ENCODE results near the gene MAPK4. TPM values are rescaled to one million over a fixed set of nuclear protein-coding genes. Genes with fewer than 3 reads are reported as not detected.

Gene MAPK4
- total and polyA plus RNA-seq, 7 donors = 0.60 to 16.1 (median 8.8) TPM; not detected in 1

DNA sequence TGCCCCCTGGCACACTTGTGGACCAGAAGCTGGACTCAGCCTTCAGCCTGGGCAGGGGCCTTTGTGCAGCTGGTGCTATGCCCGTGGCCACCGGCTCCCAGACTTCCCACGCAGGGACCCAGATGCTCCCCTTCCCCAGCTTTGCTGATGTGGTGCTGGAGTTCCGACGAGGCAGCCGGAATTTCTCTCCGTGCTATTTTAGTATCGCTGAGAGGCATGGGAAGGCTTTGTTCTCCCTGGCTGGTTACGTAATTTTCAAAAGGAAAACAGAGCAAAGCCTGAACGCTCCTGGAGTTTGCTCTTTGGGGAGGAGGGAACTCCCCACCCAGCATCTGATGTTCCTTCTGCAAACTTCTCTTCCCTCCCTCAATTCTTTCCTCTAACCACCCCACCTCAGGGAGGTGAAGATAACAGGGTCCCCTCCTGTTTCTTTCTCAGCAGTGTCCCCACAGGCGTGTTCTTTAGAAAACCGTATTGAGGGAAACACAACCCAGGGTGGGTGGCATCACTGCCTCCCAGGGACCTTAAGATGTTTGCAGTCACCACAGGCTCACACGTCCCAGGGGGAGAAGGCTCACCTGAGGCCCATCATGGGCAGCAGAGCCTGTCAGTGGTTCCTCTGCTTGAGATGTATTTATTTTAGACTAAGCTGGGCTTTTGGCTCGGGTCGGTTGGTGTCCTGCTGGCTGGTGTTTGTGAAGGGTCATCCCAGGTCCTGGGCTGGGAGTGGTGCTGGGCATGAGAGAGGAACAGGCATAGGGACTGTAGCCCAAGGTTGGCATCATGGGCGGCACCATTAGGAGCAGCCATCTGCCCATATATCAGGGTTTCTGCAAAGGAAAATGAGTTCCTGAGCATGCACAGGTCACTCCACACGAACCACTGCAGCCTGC is 95.0 kb downstream of the MAPK4 start:
- intact Hi-C loops (cut with DNase I) = loop anchor here (2.0 to 10.0 kb wide), 6 partner anchors 34 to 840 kb away; partner anchors contain the start of genes ACAA2, CXXC1 and ME2
- WGBS, 2 donors = 34 to 57% methylated on average over 17 of the region's 17 CpGs
- Histone ChIP-seq H3K27ac (peak overlapping the region; percentile 87 to 94 (median 88)), H3K9me3 (no peaks in the 10 kb centered on the region), H3K4me1 (peaks cover 0 to 100% (median 72%) of the 10 kb centered on the region in 4 donors), H3K36me3 (no peaks in the 10 kb centered on the region), H3K27me3 (no peaks in the 10 kb centered on the region), H3K4me3 (peak overlapping the region in 3 of 4 donors; percentile 6 to 24 (median 8))
- no peak for TF ChIP-seq CTCF (IDR thresholded peaks at IDR 0.05)
- peak in 3 of 4 donors; percentile 38 to 79 (median 60) for TF ChIP-seq EP300 (IDR thresholded peaks at IDR 0.05)
- peak; percentile 33 to 58 (median 46) for TF ChIP-seq POLR2AphosphoS5 (IDR thresholded peaks at IDR 0.05)
- peak; percentile 77 for DNase-seq

GRCh38 chr18:50656396-50656795 is 96.5 kb downstream of the MAPK4 start:
- WGBS, 2 donors = 91 to 95% methylated on average over 2 of the region's 2 CpGs
- no peak for DNase-seq
- Histone ChIP-seq H3K27ac (peak overlapping the region; percentile 6 to 94 (median 88)), H3K9me3 (no peaks in the 10 kb centered on the region), H3K36me3 (no peaks in the 10 kb centered on the region), H3K27me3 (no peaks in the 10 kb centered on the region), H3K4me3 (no peak overlapping the region), H3K4me1 (peaks cover 0 to 86% (median 58%) of the 10 kb centered on the region in 4 donors)
- intact Hi-C loops (cut with DNase I) = loop anchor here (5.0 to 10.0 kb wide), 3 partner anchors 101 to 842 kb away; partner anchors contain the start of genes ACAA2 and ME2
- no peak for TF ChIP-seq POLR2A (IDR thresholded peaks at IDR 0.05)
- no peak for TF ChIP-seq POLR2AphosphoS5 (IDR thresholded peaks at IDR 0.05)
- TF ChIP-seq CTCF (IDR thresholded peaks at IDR 0.05) = no peak
- no peak for TF ChIP-seq EP300 (IDR thresholded peaks at IDR 0.05)

DNA sequence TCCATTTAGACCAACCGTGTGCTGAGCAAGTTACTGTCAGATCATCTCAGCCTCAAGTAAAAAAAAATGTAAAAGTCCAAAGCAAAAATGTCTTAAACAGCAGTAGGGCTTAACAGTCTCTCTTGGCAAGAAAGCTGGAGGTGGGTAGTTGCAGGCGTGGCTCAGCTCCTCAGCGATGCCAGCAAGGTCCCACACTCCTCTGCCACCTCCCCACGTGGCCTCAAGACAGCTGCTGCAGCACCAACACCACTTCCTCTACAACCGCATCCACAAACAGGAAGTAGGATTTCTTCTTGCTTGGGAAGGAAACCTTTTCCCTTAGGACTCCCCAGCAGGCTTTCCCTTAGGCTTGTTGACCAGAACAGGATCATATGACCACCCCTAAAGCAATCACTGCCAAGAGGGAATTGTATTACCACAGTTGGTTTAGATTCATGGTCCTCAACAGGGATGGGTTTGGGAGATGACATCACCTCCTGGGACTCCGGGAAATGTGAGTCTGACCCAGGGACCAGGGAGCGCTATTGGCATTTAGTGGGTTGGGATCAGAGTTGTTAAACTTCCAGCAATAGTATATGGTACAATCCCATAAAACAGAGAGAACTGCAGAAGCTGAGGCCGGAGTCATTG is 97.1 kb downstream of the MAPK4 start:
- Histone ChIP-seq H3K4me1 (peaks cover 0 to 81% (median 54%) of the 10 kb centered on the region in 4 donors), H3K9me3 (no peaks in the 10 kb centered on the region), H3K27me3 (no peaks in the 10 kb centered on the region), H3K36me3 (no peaks in the 10 kb centered on the region), H3K27ac (peak overlapping the region; percentile 6 to 94 (median 88)), H3K4me3 (no peak overlapping the region)
- 81 to 88% methylated on average over 8 of the region's 8 CpGs for WGBS, 2 donors
- TF ChIP-seq POLR2A (IDR thresholded peaks at IDR 0.05) (no peak), POLR2AphosphoS5 (IDR thresholded peaks at IDR 0.05) (no peak), CTCF (IDR thresholded peaks at IDR 0.05) (no peak), EP300 (IDR thresholded peaks at IDR 0.05) (no peak)
- DNase-seq = no peak
- intact Hi-C loops (cut with DNase I) = loop anchor here (5.0 to 10.0 kb wide), 3 partner anchors 100 to 842 kb away; partner anchors contain the start of genes ACAA2 and ME2

DNA sequence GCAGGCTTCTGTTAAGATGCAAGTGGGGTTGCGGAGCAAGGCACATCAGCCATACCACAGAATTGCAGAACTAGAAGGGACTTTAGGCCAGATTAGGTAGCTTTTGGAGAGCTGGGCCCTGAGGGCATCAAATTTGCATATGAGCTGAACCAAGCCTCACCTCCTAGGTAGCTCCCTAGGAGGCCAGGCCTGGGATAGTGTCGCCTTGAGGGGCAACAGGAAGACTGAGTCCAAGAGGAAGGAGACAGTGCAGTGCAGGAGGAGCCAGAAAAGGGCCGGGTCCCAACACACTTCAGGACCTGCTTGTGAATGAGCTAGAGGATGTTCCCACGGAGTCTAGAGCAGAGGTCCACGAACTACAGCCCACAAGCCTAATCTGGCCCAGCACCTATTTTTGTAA is 98.7 kb downstream of the MAPK4 start:
- intact Hi-C loops (cut with DNase I) = loop anchor here (2.0 to 10.0 kb wide), 5 partner anchors 98 to 844 kb away; partner anchors contain the start of genes ACAA2, MAPK4 and ME2
- peak overlapping the region; percentile 71 to 94 (median 80) for H3K27ac ChIP-seq
- peaks cover 0 to 3% (median 0%) of the 10 kb centered on the region in 4 donors for H3K9me3 ChIP-seq
- H3K27me3 ChIP-seq = no peaks in the 10 kb centered on the region
- 92 to 93% methylated on average over 5 of the region's 5 CpGs for WGBS, 2 donors
- H3K4me1 ChIP-seq = peaks cover 0 to 64% (median 50%) of the 10 kb centered on the region in 4 donors
- no peak for DNase-seq
- no peaks in the 10 kb centered on the region for H3K36me3 ChIP-seq
- no peak overlapping the region for H3K4me3 ChIP-seq
- no peak for TF ChIP-seq POLR2A (IDR thresholded peaks at IDR 0.05)
- no peak for TF ChIP-seq CTCF (IDR thresholded peaks at IDR 0.05)
- TF ChIP-seq POLR2AphosphoS5 (IDR thresholded peaks at IDR 0.05) = no peak
- TF ChIP-seq EP300 (IDR thresholded peaks at IDR 0.05) = no peak

Data from sigmoid colon (tissue), 7 donors.